Central memory CD8-positive, alpha-beta T cell (primary cell): ENCODE measurements around the gene TLK1.
A peak's percentile ranks its signal among the peaks of the same experiment; 100 is the strongest.
"Not testable (repeated sequence)": the region's sequence is repeated elsewhere in the genome, so short reads cannot be mapped to it uniquely, and the experiment has no call there.

ENCODE experiments used
- ATAC-seq: fragments of 150-1000 bp; cut with Tn5 transposase; replicated peaks from 2 replicates; pipeline ENCODE4 v1.10.0; 2022; ENCODE audit warnings: mild to moderate bottlenecking, moderate FRiP score, moderate number of reproducible peaks; ENCODE audit not compliant: poor library complexity, severe bottlenecking; ENCODE audit errors: extremely low read depth
- DNase-seq, 2 donors: peaks; one replicate each; pipeline ENCODE4 v3.0.0; 2021; ENCODE audit warnings: low spot score in 2 of 2
- H3K27ac Mint-ChIP-seq: one replicate; pipeline ENCODE4 v1.8.0; 2022; ENCODE audit warnings: low read depth, mild to moderate bottlenecking, moderate library complexity, mixed read lengths
- H3K27me3 Mint-ChIP-seq: one replicate; pipeline ENCODE4 v1.8.0; 2022; ENCODE audit warnings: mixed read lengths
- H3K36me3 Mint-ChIP-seq: one replicate; pipeline ENCODE4 v1.8.0; 2022; ENCODE audit warnings: mild to moderate bottlenecking, moderate library complexity, mixed read lengths; ENCODE audit not compliant: insufficient read depth
- H3K4me1 Mint-ChIP-seq: one replicate; pipeline ENCODE4 v1.8.0; 2022; ENCODE audit warnings: mixed read lengths
- H3K4me3 Mint-ChIP-seq: one replicate; pipeline ENCODE4 v1.8.0; 2022; ENCODE audit warnings: mild to moderate bottlenecking, moderate library complexity, mixed read lengths
- H3K9me3 Mint-ChIP-seq: one replicate; pipeline ENCODE4 v1.8.0; 2022; ENCODE audit warnings: mixed read lengths

Gene TLK1

DNA sequence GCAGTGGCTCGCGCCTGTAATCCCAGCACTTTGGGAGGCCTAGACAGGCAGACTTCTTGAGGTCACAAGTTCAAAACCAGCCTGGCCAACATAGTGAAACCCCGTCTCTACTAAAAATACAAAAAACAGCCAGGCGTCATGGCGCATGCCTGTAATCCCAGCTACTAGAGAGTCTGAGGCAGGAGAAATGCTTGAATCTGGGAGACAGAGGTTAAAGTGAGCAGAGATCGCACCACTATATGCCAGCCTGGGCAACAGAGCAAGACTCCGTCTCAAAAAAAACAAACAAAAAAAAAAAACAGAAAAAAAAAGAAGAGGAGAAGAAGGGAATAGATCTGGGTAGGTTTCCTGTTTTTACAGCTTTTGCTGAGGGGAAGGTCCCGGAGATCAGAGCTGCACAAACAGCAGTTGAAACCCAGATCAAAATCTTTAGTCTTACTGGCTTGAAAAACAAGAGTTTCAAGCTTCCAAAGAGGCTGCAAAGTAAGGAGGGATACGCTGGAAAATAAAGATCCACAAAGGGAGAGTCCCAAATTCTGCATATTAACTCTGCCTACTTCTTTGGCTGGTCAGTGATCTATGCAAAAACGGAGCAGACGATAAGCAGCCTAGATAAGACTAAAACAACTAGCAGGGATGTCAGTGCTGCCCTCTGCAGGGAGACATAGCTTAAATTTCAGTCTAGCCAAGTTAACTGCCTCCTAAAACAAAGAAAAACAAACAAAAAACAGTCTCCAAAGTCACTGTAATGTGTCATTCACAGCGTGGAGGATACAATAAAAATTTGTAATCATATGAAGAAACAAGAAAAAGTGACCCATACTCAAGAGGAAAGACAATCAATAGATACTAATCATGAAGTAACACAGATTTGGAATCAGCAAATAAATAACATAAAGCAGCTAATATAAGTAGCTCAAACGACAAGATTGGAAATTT, 74.1 kb downstream of the TLK1 start:
- Mint-ChIP-seq H3K9me3 (no peaks in the 10 kb centered on the region), H3K27ac (peak overlapping the region; percentile 68), H3K4me1 (peaks cover 56% of the 10 kb centered on the region), H3K36me3 (peaks cover 12% of the 10 kb centered on the region), H3K4me3 (peak overlapping the region; percentile 65), H3K27me3 (no peaks in the 10 kb centered on the region)
- peak; percentile 72 for ATAC-seq
- peak in 1 of 2 donors; percentile 18 for DNase-seq

GRCh38 chr2:171084128-171084527, 76.6 kb downstream of the TLK1 start:
- ATAC-seq (no peak), DNase-seq (no peak)
- H3K36me3 Mint-ChIP-seq, result peaks cover 13% of the 10 kb centered on the region
- peak overlapping the region; percentile 48 for H3K27ac Mint-ChIP-seq
- peaks cover 52% of the 10 kb centered on the region for H3K4me1 Mint-ChIP-seq
- H3K4me3 Mint-ChIP-seq, result peak overlapping the region; percentile 14
- H3K27me3 Mint-ChIP-seq, result no peaks in the 10 kb centered on the region
- no peaks in the 10 kb centered on the region for H3K9me3 Mint-ChIP-seq

GRCh38 chr2:171083451-171083850, 77.2 kb downstream of the TLK1 start:
- H3K4me1 Mint-ChIP-seq, result peaks cover 54% of the 10 kb centered on the region
- ATAC-seq (no peak), DNase-seq (no peak)
- peaks cover 11% of the 10 kb centered on the region for H3K36me3 Mint-ChIP-seq
- no peak overlapping the region for H3K27ac Mint-ChIP-seq
- H3K9me3 Mint-ChIP-seq, result no peaks in the 10 kb centered on the region
- no peak overlapping the region for H3K4me3 Mint-ChIP-seq
- no peaks in the 10 kb centered on the region for H3K27me3 Mint-ChIP-seq

- Mint-ChIP-seq H3K27me3 (no peaks in the 10 kb centered on the region), H3K9me3 (peaks cover 5% of the 10 kb centered on the region), H3K4me3 (no peak overlapping the region), H3K27ac (no peak overlapping the region), H3K36me3 (peaks cover 12% of the 10 kb centered on the region), H3K4me1 (peaks cover 45% of the 10 kb centered on the region)
- DNase-seq (no peak), ATAC-seq (no peak)
Measured at GRCh38 chr2:171081649-171082111, 79.0 kb downstream of the TLK1 start.

DNA sequence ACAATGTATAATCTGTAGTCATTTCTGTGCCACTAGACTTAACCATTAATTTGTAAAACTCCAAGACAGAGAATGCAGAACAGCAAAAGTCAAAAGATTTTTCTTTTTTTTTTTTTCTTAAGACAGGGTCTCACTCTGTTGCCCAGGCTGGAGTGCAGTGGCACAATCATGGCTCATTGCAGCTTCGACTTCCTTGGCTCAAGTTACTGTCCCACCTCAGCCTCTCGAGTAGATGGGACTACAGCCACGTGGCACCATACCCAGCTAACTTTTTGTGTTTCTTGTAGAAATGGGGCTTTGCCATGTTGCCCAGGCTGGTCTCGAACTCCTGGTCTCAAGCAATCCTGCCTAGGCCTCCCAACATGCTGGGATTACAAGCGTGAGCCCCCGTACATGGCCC, 80.1 kb downstream of the TLK1 start:
- Mint-ChIP-seq H3K9me3 (peaks cover 5% of the 10 kb centered on the region), H3K27ac (no peak overlapping the region), H3K36me3 (peaks cover 11% of the 10 kb centered on the region), H3K4me3 (no peak overlapping the region), H3K27me3 (no peaks in the 10 kb centered on the region), H3K4me1 (peaks cover 44% of the 10 kb centered on the region)
- ATAC-seq (no peak), DNase-seq (no peak)

DNA sequence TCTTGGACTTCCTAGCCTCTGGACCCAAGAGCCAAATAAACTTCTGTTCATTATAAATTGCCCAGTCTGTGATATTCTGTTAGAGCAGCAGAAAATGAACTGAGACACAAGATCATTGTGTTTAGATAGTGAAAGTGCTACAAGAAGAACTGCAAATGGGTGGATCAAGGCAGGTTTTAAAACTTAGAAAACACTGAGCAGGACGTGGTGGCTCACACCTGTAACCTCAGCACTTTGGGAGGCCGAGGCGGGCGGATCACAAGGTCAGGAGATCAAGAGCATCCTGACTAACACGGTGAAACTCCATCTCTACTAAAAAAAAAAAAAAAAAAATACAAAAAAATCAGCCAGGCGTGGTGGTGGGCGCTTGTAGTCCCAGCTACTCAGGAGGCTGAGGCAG, 84.3 kb downstream of the TLK1 start:
- Mint-ChIP-seq H3K36me3 (peaks cover 16% of the 10 kb centered on the region), H3K4me1 (peaks cover 31% of the 10 kb centered on the region), H3K27ac (peak overlapping the region; percentile 65)
- H3K27me3 Mint-ChIP-seq, DNase-seq, H3K4me3 Mint-ChIP-seq, ATAC-seq, H3K9me3 Mint-ChIP-seq: not testable (repeated sequence)

GRCh38 chr2:171072164-171072563, 88.5 kb downstream of the TLK1 start:
- Mint-ChIP-seq H3K27ac (no peak overlapping the region), H3K4me3 (no peak overlapping the region), H3K36me3 (peaks cover 15% of the 10 kb centered on the region), H3K27me3 (no peaks in the 10 kb centered on the region), H3K4me1 (peaks cover 29% of the 10 kb centered on the region), H3K9me3 (peaks cover 2% of the 10 kb centered on the region)
- DNase-seq (no peak), ATAC-seq (no peak)

DNA sequence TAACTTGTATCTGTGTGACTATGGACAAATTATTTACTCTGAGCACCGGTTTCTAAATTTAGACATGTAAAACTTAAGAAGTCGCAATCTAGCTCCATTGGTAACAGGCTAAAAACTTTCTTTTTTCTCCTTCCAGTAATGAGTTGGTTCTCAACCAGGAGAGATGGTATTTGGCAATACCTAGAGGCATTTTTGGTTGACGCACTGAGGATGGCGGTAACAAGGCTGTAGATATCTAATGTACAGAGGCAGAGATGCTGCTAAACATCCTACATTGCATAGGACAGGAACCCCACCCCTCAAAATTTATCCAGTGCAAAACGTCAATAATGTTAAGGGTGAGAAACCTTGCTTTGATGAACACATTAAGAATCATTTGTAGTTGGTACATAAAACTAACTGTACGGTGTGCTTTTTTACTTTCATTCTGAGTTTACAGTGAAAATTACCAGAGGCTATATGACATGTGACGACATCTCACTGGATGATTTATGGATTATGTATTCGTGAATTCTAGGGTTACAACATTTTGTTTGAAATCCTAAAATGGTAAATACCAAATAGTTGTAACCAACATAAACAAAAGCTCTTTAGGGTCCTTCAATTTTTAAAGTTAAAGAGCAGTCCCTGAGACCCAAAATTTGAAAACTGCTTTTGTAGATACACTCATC, 91.3 kb downstream of the TLK1 start:
- peaks cover 18% of the 10 kb centered on the region for H3K4me1 Mint-ChIP-seq
- ATAC-seq (no peak), DNase-seq (no peak)
- no peaks in the 10 kb centered on the region for H3K9me3 Mint-ChIP-seq
- no peak overlapping the region for H3K4me3 Mint-ChIP-seq
- H3K27ac Mint-ChIP-seq, result no peak overlapping the region
- H3K27me3 Mint-ChIP-seq, result no peaks in the 10 kb centered on the region
- H3K36me3 Mint-ChIP-seq, result peaks cover 15% of the 10 kb centered on the region

DNA sequence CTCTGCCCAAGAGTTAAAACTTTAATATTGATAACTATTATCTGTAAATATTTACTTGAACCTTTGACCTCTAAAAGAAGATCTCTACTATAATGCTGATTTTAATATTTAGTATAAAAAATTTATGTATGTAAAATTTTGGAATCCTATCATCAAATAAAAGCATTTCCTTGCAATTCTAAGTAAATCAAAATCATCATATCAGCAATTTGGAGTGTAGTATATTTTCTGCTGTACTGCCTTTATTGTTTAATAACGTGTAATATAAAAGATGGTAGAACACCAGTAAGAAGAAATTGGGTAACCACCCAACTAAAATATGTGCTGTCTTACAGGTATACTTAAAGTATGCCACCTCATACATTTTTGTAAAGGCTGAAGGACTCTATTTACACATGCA, 94.6 kb downstream of the TLK1 start:
- Mint-ChIP-seq H3K27ac (no peak overlapping the region), H3K9me3 (no peaks in the 10 kb centered on the region), H3K36me3 (peaks cover 3% of the 10 kb centered on the region), H3K4me3 (no peak overlapping the region), H3K27me3 (no peaks in the 10 kb centered on the region), H3K4me1 (peaks cover 22% of the 10 kb centered on the region)
- no peak for DNase-seq
- ATAC-seq, result no peak

- no peak for DNase-seq
- peaks cover 14% of the 10 kb centered on the region for H3K36me3 Mint-ChIP-seq
Measured at GRCh38 chr2:171057575-171057974, 103.1 kb downstream of the TLK1 start.

DNA sequence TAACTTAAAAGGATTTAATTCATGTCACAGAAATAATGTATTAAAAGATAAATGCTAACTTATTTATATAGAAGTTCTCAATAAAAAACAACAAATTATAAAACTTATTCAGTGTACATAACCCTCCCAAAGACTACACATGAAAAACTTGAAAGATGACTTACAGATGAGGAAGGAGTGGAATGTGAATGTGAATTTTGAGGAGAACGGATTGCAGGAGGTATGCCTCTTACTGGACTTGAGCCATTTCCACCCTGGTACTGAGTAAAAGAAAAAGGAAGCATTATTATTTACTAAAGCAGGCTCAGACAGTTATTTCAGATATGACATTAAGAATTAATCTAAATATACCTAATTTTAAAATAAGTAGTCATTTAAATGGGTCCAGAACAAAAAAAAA, 104.4 kb downstream of the TLK1 start:
- Mint-ChIP-seq H3K4me1 (peaks cover 6% of the 10 kb centered on the region), H3K9me3 (no peaks in the 10 kb centered on the region), H3K27ac (no peak overlapping the region), H3K36me3 (peaks cover 17% of the 10 kb centered on the region), H3K4me3 (no peak overlapping the region), H3K27me3 (no peaks in the 10 kb centered on the region)
- ATAC-seq, result no peak
- no peak for DNase-seq

More at GRCh38 chr2:171057575-171057974, 103.1 kb downstream of the TLK1 start:
- H3K27ac Mint-ChIP-seq, result no peak overlapping the region
- no peak for ATAC-seq
- H3K4me1 Mint-ChIP-seq, result peaks cover 6% of the 10 kb centered on the region
- H3K4me3 Mint-ChIP-seq, result no peak overlapping the region
- H3K27me3 Mint-ChIP-seq, result no peaks in the 10 kb centered on the region
- H3K9me3 Mint-ChIP-seq, result no peaks in the 10 kb centered on the region

- no peak for DNase-seq
- H3K4me3 Mint-ChIP-seq, result no peak overlapping the region
- no peak overlapping the region for H3K27ac Mint-ChIP-seq
- no peaks in the 10 kb centered on the region for H3K9me3 Mint-ChIP-seq
- peaks cover 30% of the 10 kb centered on the region for H3K36me3 Mint-ChIP-seq
- no peak for ATAC-seq
- H3K4me1 Mint-ChIP-seq, result peaks cover 6% of the 10 kb centered on the region
- no peaks in the 10 kb centered on the region for H3K27me3 Mint-ChIP-seq
Measured at GRCh38 chr2:171049691-171050090, 111.0 kb downstream of the TLK1 start.
